HG03342 (cell line): Measurements from ENCODE around the gene R3HCC1L.

ENCODE experiments used
- ATAC-seq: cut with Tn5 transposase; IDR thresholded peaks from one replicate; pipeline ENCODE4 v1.9.1; 2021; ENCODE audit warnings: mild to moderate bottlenecking, moderate library complexity; ENCODE audit not compliant: unreplicated experiment

Gene R3HCC1L

DNA sequence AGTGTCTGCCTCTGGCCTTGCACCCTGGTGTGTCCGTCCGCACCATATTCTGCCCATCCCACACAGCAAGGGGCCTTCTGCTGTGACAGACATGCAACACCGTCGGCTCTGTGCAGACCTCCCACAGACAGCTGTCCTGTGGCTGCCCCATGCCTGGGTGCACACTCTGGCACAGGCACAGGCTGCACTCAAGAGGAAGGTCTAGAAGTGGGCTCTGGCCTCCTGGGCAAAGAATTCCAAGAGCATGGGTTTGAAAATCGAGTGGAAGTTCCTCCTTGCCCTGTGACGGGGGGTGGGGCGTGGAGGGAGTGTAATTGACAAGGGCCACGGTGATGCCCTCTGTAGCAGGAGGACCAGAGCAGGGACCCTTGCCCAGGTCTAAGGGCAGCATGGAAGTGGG is 137.8 kb downstream of the R3HCC1L start:
- ATAC-seq, result no peak

DNA sequence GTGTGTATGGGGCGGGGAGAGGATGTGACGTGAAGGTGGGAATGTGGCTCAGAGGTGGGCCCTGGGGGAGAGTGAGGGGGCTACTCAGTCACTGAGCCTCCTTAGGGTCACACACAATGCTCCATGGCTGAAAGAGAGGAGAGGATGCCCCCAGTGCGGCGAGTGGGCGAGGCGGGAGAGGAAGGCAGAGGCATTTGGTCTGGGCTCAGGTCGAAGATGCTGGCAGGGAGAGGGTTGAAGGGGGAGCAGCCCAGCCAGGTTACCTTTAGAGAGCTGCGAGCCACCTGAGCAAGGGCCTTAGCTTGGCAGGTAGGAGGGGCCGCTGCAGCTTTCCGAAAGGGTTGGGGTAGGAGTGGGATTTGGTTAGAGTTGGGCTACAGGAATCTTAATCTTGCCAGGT is 138.2 kb downstream of the R3HCC1L start:
- ATAC-seq, result no peak

DNA sequence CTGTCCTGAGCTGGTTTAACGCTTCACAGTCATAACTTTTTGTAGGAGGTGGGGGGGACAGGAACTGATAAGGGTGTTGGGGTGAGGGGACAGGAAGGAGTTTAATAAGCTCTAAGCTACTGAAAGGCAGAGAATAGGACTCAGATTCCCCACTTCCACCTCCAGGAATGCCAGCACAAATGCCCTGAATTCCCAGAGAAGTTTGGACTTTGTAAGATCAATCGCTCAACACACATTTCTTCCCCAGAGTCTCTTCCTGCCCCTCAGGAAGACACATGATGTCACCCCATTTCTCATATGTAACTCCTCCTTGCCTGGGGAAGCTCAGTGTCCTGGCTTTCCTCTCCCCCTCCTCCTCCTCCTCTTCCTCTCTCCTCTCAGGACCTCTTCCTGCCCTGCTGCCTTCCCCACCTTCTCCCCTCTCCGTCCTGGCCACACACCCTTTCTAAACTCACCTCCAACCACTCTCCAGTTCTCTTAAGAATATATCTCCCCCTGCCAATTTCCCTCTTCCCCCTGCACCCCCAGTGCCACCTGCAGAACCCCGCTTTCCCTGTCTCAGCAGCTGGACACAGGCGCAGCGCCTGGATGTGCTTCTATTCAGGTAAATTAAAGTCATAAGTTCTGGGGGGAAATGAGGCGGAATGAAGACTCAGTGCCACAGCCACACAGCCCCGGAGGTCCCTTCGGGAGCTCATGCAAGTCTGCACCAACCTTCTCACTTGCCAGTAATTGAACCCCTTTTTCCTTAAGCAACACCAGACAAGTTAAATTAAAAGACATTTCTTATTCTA is 138.8 kb downstream of the R3HCC1L start:
- no peak for ATAC-seq

DNA sequence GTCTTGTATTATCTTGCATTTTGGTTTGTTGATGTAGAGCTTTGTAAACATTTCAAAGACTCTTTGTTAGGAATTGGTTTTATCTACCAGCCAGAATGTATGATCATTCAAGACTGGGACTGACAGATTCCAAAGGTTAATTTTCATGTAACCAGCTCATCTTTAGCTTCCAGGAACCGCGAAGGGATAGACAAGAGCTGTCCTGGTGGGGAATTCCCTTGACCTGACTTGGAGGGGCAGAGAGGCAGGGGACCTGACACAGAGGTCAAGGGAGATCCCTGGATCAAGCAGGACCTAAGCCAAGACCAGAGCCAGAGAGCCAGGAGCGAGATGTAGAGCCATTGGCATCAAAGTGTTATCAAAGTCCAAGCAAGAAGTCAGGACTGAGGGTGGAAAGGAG is 140.1 kb downstream of the R3HCC1L start:
- ATAC-seq, result no peak

DNA sequence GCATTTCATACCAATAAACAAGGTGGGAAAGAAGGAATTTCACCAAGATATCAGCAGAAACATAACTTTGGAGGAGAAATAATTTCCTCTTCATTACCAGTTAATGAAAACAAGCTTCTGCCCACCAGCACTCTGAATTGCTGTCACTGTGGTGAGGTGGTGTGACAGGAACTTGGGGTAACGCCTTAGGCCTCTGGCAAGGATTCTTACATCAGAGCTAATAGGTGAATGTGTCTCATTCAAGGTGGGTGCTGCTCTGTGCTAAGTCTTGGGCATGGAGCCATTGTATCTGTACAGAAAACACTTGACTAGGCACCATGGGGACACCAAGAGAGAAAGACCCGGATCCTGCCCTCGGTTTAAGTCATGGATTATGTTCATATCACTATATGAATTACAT is 141.9 kb downstream of the R3HCC1L start:
- no peak for ATAC-seq

DNA sequence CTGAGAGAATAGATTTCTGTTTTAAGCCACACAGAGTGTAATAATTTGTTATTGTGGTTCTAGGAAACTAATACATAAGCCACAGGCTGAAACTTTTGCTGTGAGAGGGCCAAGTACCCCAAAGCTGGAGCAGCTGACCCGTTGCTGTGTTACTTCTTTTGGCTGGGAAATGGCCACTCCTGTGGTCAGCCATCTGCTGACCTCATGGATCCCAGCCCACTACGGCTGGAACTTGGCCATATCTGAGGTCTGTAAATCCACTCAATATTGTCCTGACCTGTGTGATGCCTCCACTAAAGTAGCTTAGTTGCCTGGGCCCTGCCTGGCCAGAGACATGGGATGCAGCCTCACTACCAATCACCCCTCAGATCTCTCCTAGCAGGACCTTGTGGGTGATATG is 151.0 kb downstream of the R3HCC1L start:
- ATAC-seq, result no peak

DNA sequence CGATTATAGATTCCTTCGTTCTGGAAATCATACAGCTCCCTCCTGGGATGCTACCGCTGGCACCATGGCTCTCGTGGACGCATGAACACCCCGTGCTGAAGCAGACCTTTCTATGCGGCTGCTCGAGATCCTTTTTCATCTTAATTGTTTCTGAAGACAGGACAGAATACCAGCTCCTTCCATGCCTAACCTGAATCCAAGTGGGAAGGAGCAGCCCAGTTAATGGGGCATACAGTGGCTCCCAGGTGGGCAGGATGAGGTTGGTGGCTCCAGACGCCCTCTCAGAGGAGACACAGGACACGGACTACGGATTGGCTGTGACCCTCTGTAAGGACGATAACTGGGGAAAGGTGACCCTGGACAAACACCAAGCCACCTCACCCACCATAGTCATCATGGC is 152.0 kb downstream of the R3HCC1L start:
- no peak for ATAC-seq

DNA sequence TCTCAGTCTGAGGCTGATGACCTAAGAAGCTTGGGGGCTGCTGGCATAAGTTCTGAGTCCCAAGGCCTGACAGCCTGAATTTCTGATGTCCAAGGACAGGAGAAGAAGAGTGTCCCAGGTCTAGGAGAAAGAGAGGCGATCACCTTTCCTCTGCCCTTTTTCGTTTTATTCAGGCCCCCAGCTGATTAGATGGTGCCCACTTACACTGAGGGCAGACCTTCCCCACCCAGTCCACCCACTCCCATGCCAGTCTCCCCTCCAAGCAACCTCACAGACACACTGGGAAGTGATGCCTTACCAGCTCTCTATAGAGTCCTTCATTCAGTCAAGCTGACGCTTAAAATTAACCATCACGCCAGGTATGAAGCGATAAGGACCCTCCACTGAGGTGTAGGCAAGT is 152.9 kb downstream of the R3HCC1L start:
- no peak for ATAC-seq

DNA sequence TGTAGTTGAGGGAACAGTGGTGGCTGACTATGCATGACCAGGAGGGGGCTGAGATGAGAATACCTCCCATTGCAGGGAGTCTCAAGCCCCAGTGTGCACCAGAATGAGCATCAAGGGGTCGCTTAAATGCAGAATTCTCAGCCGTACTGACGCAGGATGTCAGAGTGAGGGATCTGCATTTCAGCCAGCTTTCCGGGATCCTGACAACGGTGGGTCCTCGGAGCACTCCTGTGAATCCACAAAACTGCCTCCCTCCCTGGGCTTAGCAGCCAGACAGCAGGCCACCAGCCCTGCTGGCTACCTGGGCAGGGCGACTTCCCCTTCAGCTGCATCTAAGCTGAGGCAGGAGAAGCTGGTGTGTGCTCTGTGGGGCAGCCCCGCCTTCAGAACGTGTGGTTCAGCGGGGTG is 155.3 kb downstream of the R3HCC1L start:
- ATAC-seq, result no peak

DNA sequence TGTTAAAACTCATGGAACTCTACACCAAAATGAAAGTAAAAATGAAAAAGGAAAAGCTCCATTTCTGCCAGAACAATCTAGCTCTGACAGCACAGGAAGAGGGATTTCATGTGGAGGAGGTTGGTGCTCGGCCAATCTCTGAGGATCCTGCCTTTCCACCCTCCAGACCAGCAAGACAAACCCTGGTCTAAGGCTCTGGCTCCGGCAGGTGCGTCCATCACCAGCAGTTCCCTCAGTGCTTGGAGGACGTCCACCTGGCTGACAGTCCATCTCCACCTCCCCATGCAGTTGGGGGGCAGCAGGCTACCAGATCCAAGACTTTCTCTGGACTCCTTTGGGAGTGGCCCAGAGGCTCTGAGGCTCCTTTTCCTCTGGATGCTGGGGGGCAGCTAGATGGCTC is 158.5 kb downstream of the R3HCC1L start:
- no peak for ATAC-seq

DNA sequence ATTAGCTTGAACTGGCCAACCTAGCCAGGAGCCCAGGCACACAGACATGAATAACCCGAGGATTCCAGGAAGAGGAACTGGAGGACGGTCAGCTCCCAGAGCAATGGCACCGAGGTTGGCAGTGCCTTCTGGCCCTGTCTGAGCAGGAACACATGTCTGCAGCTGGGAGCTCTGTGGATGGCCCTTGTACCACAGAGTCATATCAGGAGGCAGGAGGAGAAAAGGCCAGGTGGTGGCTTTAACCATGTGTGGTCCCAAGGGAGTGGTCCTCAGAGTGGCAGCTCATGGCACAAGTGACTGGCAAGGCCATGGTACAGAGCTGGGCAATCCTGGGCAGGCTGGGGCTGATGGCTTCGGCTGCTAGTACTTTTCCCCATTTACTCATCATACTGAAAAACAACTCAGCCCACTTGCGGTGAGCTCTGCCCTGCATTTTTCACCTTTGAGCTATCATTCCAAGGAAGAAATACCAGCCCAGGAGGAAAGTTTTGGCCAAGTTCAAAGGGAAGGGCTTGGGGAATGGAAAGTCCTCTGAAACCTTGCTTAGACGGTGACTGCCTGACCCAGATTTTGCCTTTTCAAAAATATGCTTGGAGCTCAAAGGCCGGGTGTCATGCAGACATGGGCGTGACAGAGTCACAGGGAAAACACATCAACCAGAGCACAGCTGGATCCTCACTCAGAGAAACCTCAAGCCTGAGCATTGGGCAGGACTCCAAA is 159.3 kb downstream of the R3HCC1L start:
- ATAC-seq, result no peak

DNA sequence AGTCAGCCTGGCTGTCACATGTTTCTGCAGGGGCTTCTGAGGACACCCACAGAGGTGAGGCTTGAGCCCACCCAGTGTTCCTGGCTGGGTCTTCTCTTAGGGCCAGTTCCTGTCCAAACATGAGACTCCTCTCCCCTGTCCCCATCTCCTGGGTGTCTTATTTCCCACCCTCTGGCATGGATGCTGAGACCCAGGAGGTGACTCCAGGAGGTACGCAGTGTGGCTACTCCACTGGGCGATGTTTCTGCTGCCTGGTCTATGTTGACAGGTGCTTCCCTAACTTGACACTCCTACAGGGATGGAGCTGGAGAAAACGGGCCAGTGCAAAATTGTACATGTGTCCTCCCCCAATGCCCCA is 159.8 kb downstream of the R3HCC1L start:
- no peak for ATAC-seq
